ENCODE results near the gene C1orf174.

C1orf174 gene

GRCh38 chr1:3939242-3940080 lies 39.4 kb upstream of the C1orf174 start:
- peaks cover 21% of the 10 kb centered on the region for H3K9me3 ChIP-seq (ENCODE audit: control insufficient read depth, insufficient read depth, low read length)
- no peak overlapping the region for H3K9ac ChIP-seq (ENCODE audit: low read depth, low read length)
- H3K4me1 ChIP-seq (ENCODE audit: control insufficient read depth, insufficient read depth, low read length) = no peaks in the 10 kb centered on the region
- no peak overlapping the region for H3K4me3 ChIP-seq (ENCODE audit: low read depth, low read length)
- H3K27me3 ChIP-seq (ENCODE audit: control insufficient read depth, insufficient read depth, low read length) = no peaks in the 10 kb centered on the region
- no peaks in the 10 kb centered on the region for H3K36me3 ChIP-seq (ENCODE audit: control insufficient read depth, insufficient read depth, low read length)

GRCh38 chr1:3932156-3932919 lies 32.3 kb upstream of the C1orf174 start:
- peaks cover 17% of the 10 kb centered on the region for H3K9me3 ChIP-seq (ENCODE audit: control insufficient read depth, insufficient read depth, low read length)
- no peaks in the 10 kb centered on the region for H3K27me3 ChIP-seq (ENCODE audit: control insufficient read depth, insufficient read depth, low read length)
- H3K4me3 ChIP-seq (ENCODE audit: low read depth, low read length) = no peak overlapping the region
- H3K9ac ChIP-seq (ENCODE audit: low read depth, low read length) = no peak overlapping the region
- no peaks in the 10 kb centered on the region for H3K36me3 ChIP-seq (ENCODE audit: control insufficient read depth, insufficient read depth, low read length)
- H3K4me1 ChIP-seq (ENCODE audit: control insufficient read depth, insufficient read depth, low read length) = no peaks in the 10 kb centered on the region

- peaks cover 14% of the 10 kb centered on the region for H3K9me3 ChIP-seq (ENCODE audit: control insufficient read depth, insufficient read depth, low read length)
Observed at GRCh38 chr1:3931007-3931912, 31.2 kb upstream of the C1orf174 start.

GRCh38 chr1:3930301-3931006 lies 30.4 kb upstream of the C1orf174 start:
- Histone ChIP-seq H3K4me3 (ENCODE audit: low read depth, low read length) (no peak overlapping the region), H3K9me3 (ENCODE audit: control insufficient read depth, insufficient read depth, low read length) (peaks cover 12% of the 10 kb centered on the region), H3K4me1 (ENCODE audit: control insufficient read depth, insufficient read depth, low read length) (no peaks in the 10 kb centered on the region), H3K36me3 (ENCODE audit: control insufficient read depth, insufficient read depth, low read length) (no peaks in the 10 kb centered on the region), H3K27me3 (ENCODE audit: control insufficient read depth, insufficient read depth, low read length) (no peaks in the 10 kb centered on the region), H3K9ac (ENCODE audit: low read depth, low read length) (no peak overlapping the region)

More at GRCh38 chr1:3931007-3931912, 31.2 kb upstream of the C1orf174 start:
- Histone ChIP-seq H3K4me1 (ENCODE audit: control insufficient read depth, insufficient read depth, low read length) (no peaks in the 10 kb centered on the region), H3K9ac (ENCODE audit: low read depth, low read length) (no peak overlapping the region), H3K4me3 (ENCODE audit: low read depth, low read length) (no peak overlapping the region), H3K27me3 (ENCODE audit: control insufficient read depth, insufficient read depth, low read length) (no peaks in the 10 kb centered on the region), H3K36me3 (ENCODE audit: control insufficient read depth, insufficient read depth, low read length) (no peaks in the 10 kb centered on the region)

- Histone ChIP-seq H3K4me1 (ENCODE audit: control insufficient read depth, insufficient read depth, low read length) (no peaks in the 10 kb centered on the region), H3K4me3 (ENCODE audit: low read depth, low read length) (no peak overlapping the region), H3K9me3 (ENCODE audit: control insufficient read depth, insufficient read depth, low read length) (peaks cover 10% of the 10 kb centered on the region), H3K9ac (ENCODE audit: low read depth, low read length) (no peak overlapping the region), H3K36me3 (ENCODE audit: control insufficient read depth, insufficient read depth, low read length) (no peaks in the 10 kb centered on the region), H3K27me3 (ENCODE audit: control insufficient read depth, insufficient read depth, low read length) (no peaks in the 10 kb centered on the region)
Observed at GRCh38 chr1:3929126-3929525, 29.1 kb upstream of the C1orf174 start.

- Histone ChIP-seq H3K9ac (ENCODE audit: low read depth, low read length) (no peak overlapping the region), H3K4me3 (ENCODE audit: low read depth, low read length) (no peak overlapping the region), H3K36me3 (ENCODE audit: control insufficient read depth, insufficient read depth, low read length) (no peaks in the 10 kb centered on the region), H3K4me1 (ENCODE audit: control insufficient read depth, insufficient read depth, low read length) (no peaks in the 10 kb centered on the region), H3K27me3 (ENCODE audit: control insufficient read depth, insufficient read depth, low read length) (no peaks in the 10 kb centered on the region), H3K9me3 (ENCODE audit: control insufficient read depth, insufficient read depth, low read length) (peaks cover 10% of the 10 kb centered on the region)
Observed at GRCh38 chr1:3928586-3928985, 28.5 kb upstream of the C1orf174 start.

- Histone ChIP-seq H3K4me1 (ENCODE audit: control insufficient read depth, insufficient read depth, low read length) (no peaks in the 10 kb centered on the region), H3K27me3 (ENCODE audit: control insufficient read depth, insufficient read depth, low read length) (no peaks in the 10 kb centered on the region), H3K9ac (ENCODE audit: low read depth, low read length) (no peak overlapping the region), H3K9me3 (ENCODE audit: control insufficient read depth, insufficient read depth, low read length) (peaks cover 10% of the 10 kb centered on the region), H3K4me3 (ENCODE audit: low read depth, low read length) (no peak overlapping the region), H3K36me3 (ENCODE audit: control insufficient read depth, insufficient read depth, low read length) (no peaks in the 10 kb centered on the region)
Observed at GRCh38 chr1:3926956-3927355, 26.9 kb upstream of the C1orf174 start.

GRCh38 chr1:3925762-3926161 lies 25.7 kb upstream of the C1orf174 start:
- peaks cover 10% of the 10 kb centered on the region for H3K9me3 ChIP-seq (ENCODE audit: control insufficient read depth, insufficient read depth, low read length)
- no peak overlapping the region for H3K9ac ChIP-seq (ENCODE audit: low read depth, low read length)
- no peak overlapping the region for H3K4me3 ChIP-seq (ENCODE audit: low read depth, low read length)
- no peaks in the 10 kb centered on the region for H3K4me1 ChIP-seq (ENCODE audit: control insufficient read depth, insufficient read depth, low read length)
- H3K36me3 ChIP-seq (ENCODE audit: control insufficient read depth, insufficient read depth, low read length) = no peaks in the 10 kb centered on the region
- H3K27me3 ChIP-seq (ENCODE audit: control insufficient read depth, insufficient read depth, low read length) = no peaks in the 10 kb centered on the region

- Histone ChIP-seq H3K4me3 (ENCODE audit: low read depth, low read length) (no peak overlapping the region), H3K9me3 (ENCODE audit: control insufficient read depth, insufficient read depth, low read length) (peaks cover 9% of the 10 kb centered on the region), H3K36me3 (ENCODE audit: control insufficient read depth, insufficient read depth, low read length) (no peaks in the 10 kb centered on the region), H3K9ac (ENCODE audit: low read depth, low read length) (no peak overlapping the region), H3K4me1 (ENCODE audit: control insufficient read depth, insufficient read depth, low read length) (no peaks in the 10 kb centered on the region), H3K27me3 (ENCODE audit: control insufficient read depth, insufficient read depth, low read length) (no peaks in the 10 kb centered on the region)
Observed at GRCh38 chr1:3925256-3925655, 25.2 kb upstream of the C1orf174 start.

- Histone ChIP-seq H3K9ac (ENCODE audit: low read depth, low read length) (no peak overlapping the region), H3K36me3 (ENCODE audit: control insufficient read depth, insufficient read depth, low read length) (no peaks in the 10 kb centered on the region), H3K27me3 (ENCODE audit: control insufficient read depth, insufficient read depth, low read length) (no peaks in the 10 kb centered on the region), H3K9me3 (ENCODE audit: control insufficient read depth, insufficient read depth, low read length) (peaks cover 6% of the 10 kb centered on the region), H3K4me1 (ENCODE audit: control insufficient read depth, insufficient read depth, low read length) (no peaks in the 10 kb centered on the region), H3K4me3 (ENCODE audit: low read depth, low read length) (no peak overlapping the region)
Observed at GRCh38 chr1:3924825-3925220, 24.8 kb upstream of the C1orf174 start.

Measured in iPS-15b (cell line).